Cardiac fibroblast (primary cell): ENCODE results near the gene CDYL2.

Experiments
- DNase-seq, 2 donors: peaks; one replicate each; pipeline versions ENCODE4 v3.0.0 to v3.0.0-alpha.2; 2010; ENCODE audit warnings: low read depth in 2 of 2
- H3K4me3 ChIP-seq, 2 donors: replicated peaks in 1 of 2; 1 replicate in 1 of 2; 2 replicates in 1 of 2; pipeline ENCODE4 v1.5.1; 2011; ENCODE audit warnings: low read depth in 2 of 2, low read length in 2 of 2, mild to moderate bottlenecking in 2 of 2, moderate library complexity in 1 of 2
- CTCF ChIP-seq: IDR thresholded peaks from one replicate; pipeline ENCODE4 v1.5.1; 2011; ENCODE audit warnings: low read depth, mild to moderate bottlenecking, low read length, inconsistent platforms

The CDYL2 gene

GRCh38 chr16:80718480-80719220 is 85.7 kb downstream of the CDYL2 start:
- peak; percentile 44 to 81 for DNase-seq
- no peak overlapping the region for H3K4me3 ChIP-seq
- no peak for TF ChIP-seq CTCF

- no peak overlapping the region for H3K4me3 ChIP-seq
- TF ChIP-seq CTCF, result no peak
- no peak for DNase-seq
Measured at GRCh38 chr16:80717611-80718010, 86.8 kb downstream of the CDYL2 start.

- DNase-seq, result no peak
- H3K4me3 ChIP-seq, result no peak overlapping the region
- no peak for TF ChIP-seq CTCF
Measured at GRCh38 chr16:80716564-80717139, 87.7 kb downstream of the CDYL2 start.

- no peak for DNase-seq
- TF ChIP-seq CTCF, result no peak
- H3K4me3 ChIP-seq, result no peak overlapping the region
Measured at GRCh38 chr16:80711406-80711805, 93.0 kb downstream of the CDYL2 start.

GRCh38 chr16:80710918-80711317 is 93.5 kb downstream of the CDYL2 start:
- no peak for DNase-seq
- H3K4me3 ChIP-seq, result no peak overlapping the region
- no peak for TF ChIP-seq CTCF

- no peak for DNase-seq
- H3K4me3 ChIP-seq, result no peak overlapping the region
- TF ChIP-seq CTCF, result no peak
Measured at GRCh38 chr16:80708823-80709222, 95.6 kb downstream of the CDYL2 start.
